Measurements from ENCODE around the gene FKBP2.

DNA sequence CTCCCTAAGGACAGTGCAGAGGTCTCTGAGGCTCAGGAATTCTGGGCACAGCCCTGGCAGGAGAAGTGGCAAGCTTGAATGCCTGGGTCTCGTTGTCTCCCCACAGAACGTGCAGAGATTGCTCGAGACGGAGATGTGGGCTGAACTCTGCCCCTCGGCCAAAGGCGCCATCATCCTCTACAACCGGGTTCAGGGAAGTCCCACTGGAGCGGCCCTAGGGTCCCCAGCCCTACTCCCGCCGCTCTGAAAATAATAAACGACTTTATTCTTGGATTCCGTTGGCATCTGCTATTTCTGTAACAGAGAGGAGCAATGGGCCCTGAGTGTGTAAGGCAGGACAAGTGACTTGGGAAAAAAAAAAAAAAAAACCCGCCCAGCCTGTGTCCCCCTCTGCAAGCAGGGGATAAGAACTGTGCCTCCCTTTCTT lies 11.1 kb upstream of the FKBP2 start:
- TF ChIP-seq, protein P1, sequence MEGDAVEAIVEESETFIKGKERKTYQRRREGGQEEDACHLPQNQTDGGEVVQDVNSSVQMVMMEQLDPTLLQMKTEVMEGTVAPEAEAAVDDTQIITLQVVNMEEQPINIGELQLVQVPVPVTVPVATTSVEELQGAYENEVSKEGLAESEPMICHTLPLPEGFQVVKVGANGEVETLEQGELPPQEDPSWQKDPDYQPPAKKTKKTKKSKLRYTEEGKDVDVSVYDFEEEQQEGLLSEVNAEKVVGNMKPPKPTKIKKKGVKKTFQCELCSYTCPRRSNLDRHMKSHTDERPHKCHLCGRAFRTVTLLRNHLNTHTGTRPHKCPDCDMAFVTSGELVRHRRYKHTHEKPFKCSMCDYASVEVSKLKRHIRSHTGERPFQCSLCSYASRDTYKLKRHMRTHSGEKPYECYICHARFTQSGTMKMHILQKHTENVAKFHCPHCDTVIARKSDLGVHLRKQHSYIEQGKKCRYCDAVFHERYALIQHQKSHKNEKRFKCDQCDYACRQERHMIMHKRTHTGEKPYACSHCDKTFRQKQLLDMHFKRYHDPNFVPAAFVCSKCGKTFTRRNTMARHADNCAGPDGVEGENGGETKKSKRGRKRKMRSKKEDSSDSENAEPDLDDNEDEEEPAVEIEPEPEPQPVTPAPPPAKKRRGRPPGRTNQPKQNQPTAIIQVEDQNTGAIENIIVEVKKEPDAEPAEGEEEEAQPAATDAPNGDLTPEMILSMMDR (IDR thresholded peaks at IDR 0.05; ENCODE audit: low read depth, low read length, missing input control): no peak
- no peak for TF ChIP-seq YY1 (IDR thresholded peaks at IDR 0.05)
- TF ChIP-seq, protein P2, sequence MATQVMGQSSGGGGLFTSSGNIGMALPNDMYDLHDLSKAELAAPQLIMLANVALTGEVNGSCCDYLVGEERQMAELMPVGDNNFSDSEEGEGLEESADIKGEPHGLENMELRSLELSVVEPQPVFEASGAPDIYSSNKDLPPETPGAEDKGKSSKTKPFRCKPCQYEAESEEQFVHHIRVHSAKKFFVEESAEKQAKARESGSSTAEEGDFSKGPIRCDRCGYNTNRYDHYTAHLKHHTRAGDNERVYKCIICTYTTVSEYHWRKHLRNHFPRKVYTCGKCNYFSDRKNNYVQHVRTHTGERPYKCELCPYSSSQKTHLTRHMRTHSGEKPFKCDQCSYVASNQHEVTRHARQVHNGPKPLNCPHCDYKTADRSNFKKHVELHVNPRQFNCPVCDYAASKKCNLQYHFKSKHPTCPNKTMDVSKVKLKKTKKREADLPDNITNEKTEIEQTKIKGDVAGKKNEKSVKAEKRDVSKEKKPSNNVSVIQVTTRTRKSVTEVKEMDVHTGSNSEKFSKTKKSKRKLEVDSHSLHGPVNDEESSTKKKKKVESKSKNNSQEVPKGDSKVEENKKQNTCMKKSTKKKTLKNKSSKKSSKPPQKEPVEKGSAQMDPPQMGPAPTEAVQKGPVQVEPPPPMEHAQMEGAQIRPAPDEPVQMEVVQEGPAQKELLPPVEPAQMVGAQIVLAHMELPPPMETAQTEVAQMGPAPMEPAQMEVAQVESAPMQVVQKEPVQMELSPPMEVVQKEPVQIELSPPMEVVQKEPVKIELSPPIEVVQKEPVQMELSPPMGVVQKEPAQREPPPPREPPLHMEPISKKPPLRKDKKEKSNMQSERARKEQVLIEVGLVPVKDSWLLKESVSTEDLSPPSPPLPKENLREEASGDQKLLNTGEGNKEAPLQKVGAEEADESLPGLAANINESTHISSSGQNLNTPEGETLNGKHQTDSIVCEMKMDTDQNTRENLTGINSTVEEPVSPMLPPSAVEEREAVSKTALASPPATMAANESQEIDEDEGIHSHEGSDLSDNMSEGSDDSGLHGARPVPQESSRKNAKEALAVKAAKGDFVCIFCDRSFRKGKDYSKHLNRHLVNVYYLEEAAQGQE (IDR thresholded peaks at IDR 0.05): no peak
- TF ChIP-seq, protein P3, sequence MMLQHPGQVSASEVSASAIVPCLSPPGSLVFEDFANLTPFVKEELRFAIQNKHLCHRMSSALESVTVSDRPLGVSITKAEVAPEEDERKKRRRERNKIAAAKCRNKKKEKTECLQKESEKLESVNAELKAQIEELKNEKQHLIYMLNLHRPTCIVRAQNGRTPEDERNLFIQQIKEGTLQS (IDR thresholded peaks at IDR 0.05): no peak
- TF ChIP-seq SP1 (IDR thresholded peaks at IDR 0.05): no peak
- no peak for TF ChIP-seq GABPA (IDR thresholded peaks at IDR 0.05 in 1 of 2, conservative IDR thresholded peaks at IDR 0.05 in 1 of 2)

Data from liver (tissue), 3 donors.